HEK293 (cell line): Measurements from ENCODE around the gene CCSER1.

Experiments used
- CTCF ChIA-PET: fragments of 350-600 bp; formaldehyde crosslinking; extraction: SDS; loops from one replicate; lab custom pipeline; 2021; ENCODE audit warnings: antibody characterized with exemption; lab: Yijun Ruan, JAX
- POLR2A ChIA-PET: fragments of 300-600 bp; formaldehyde crosslinking; extraction: SDS; loops from one replicate; lab custom pipeline; 2020; ENCODE audit warnings: antibody characterized with exemption, inconsistent platforms; lab: Yijun Ruan, JAX
- H3K27ac ChIP-seq: fragments of 200-500 bp; sonication (Bioruptor generic); 2 replicates; pipeline ENCODE4 v1.5.1; 2014; ENCODE audit warnings: low read depth, low read length, control low read depth, inconsistent platforms; ENCODE audit errors: extremely low read depth
- H3K36me3 ChIP-seq, 2 experiments: fragments of 200-500 bp in 1 of 2; sonication (Bioruptor generic) in 1 of 2; 1 replicate in 1 of 2; 2 replicates in 1 of 2; pipeline ENCODE4 v1.5.1; 2014 to 2017; ENCODE audit warnings: inconsistent platforms in 2 of 2, low read length in 2 of 2; ENCODE audit not compliant: control insufficient read depth in 2 of 2, insufficient read depth in 1 of 2
- H3K4me1 ChIP-seq: fragments of 200-500 bp; sonication (Bioruptor generic); 2 replicates; pipeline ENCODE4 v1.5.1; 2014; ENCODE audit warnings: mild to moderate bottlenecking, low read length, inconsistent platforms; ENCODE audit not compliant: control insufficient read depth, insufficient read depth
- H3K4me3 ChIP-seq: 2 replicates; pipeline ENCODE4 v1.5.1; 2011; ENCODE audit warnings: low read depth, mild to moderate bottlenecking, control low read depth, low read length, moderate library complexity
- H3K9me3 ChIP-seq: fragments of 200-500 bp; sonication (Bioruptor generic); 2 replicates; pipeline ENCODE4 v1.5.1; 2014; ENCODE audit warnings: low read depth, low read length, inconsistent platforms; ENCODE audit not compliant: control insufficient read depth, insufficient read depth
- GLI4 ChIP-seq: fragments of 450-650 bp; formaldehyde crosslinking; IDR thresholded peaks from 2 replicates; pipeline ENCODE4 v1.5.1; 2016; ENCODE audit warnings: missing biosample characterization, missing genetic modification characterization
- HOXA7 ChIP-seq: sonication (generic); formaldehyde crosslinking; IDR thresholded peaks from 2 replicates; pipeline ENCODE4 v1.8.1; 2022; ENCODE audit warnings: missing genetic modification reagents, borderline replicate concordance
- IKZF3 ChIP-seq: fragments of 450-650 bp; IDR thresholded peaks from 2 replicates; pipeline ENCODE4 v1.5.0; 2018; ENCODE audit warnings: missing biosample characterization, mild to moderate bottlenecking, missing genetic modification characterization, moderate library complexity
- KLF10 ChIP-seq: fragments of 450-650 bp; IDR thresholded peaks from 2 replicates; pipeline ENCODE4 v1.5.1; 2018; ENCODE audit warnings: missing biosample characterization, mild to moderate bottlenecking, missing genetic modification characterization
- MZF1 ChIP-seq: fragments of 450-650 bp; formaldehyde crosslinking; IDR thresholded peaks from 2 replicates; pipeline ENCODE4 v1.5.1; 2017; ENCODE audit warnings: missing biosample characterization, missing genetic modification characterization, borderline replicate concordance
- ZNF132 ChIP-seq: fragments of 450-650 bp; formaldehyde crosslinking; IDR thresholded peaks from 2 replicates; pipeline ENCODE4 v1.5.1; 2017; ENCODE audit warnings: missing biosample characterization, missing genetic modification characterization, borderline replicate concordance
- ZNF146 ChIP-seq: fragments of 450-650 bp; formaldehyde crosslinking; IDR thresholded peaks from 2 replicates; pipeline ENCODE4 v1.5.1; 2016; ENCODE audit warnings: missing biosample characterization, missing genetic modification characterization
- ZNF175 ChIP-seq: fragments of 450-650 bp; formaldehyde crosslinking; IDR thresholded peaks from 2 replicates; pipeline ENCODE4 v1.5.1; 2016; ENCODE audit warnings: missing biosample characterization, missing genetic modification characterization
- ZNF274 ChIP-seq, 2 experiments: fragments of 200-500 bp in 1 of 2; fragments of 450-650 bp in 1 of 2; sonication (Bioruptor generic) in 1 of 2; formaldehyde crosslinking in 1 of 2; IDR thresholded peaks; 2 replicates each; pipeline versions ENCODE4 v1.5.1 to v1.6.1; 2014 to 2016; ENCODE audit warnings: borderline replicate concordance in 1 of 2, inconsistent platforms in 1 of 2, low read length in 1 of 2, missing biosample characterization in 1 of 2, missing genetic modification characterization in 1 of 2
- ZNF366 ChIP-seq: fragments of 450-650 bp; formaldehyde crosslinking; conservative IDR thresholded peaks from 2 replicates; pipeline ENCODE4 v1.5.1; 2016; ENCODE audit warnings: missing biosample characterization, missing genetic modification characterization
- ZNF473 ChIP-seq: fragments of 450-650 bp; formaldehyde crosslinking; IDR thresholded peaks from 2 replicates; pipeline ENCODE4 v1.5.1; 2017; ENCODE audit warnings: missing biosample characterization, missing genetic modification characterization
- ZNF544 ChIP-seq: fragments of 450-650 bp; formaldehyde crosslinking; IDR thresholded peaks from 2 replicates; pipeline ENCODE4 v1.5.0; 2017; ENCODE audit warnings: missing biosample characterization, missing genetic modification characterization
- ZNF549 ChIP-seq: fragments of 450-650 bp; IDR thresholded peaks from 2 replicates; pipeline ENCODE4 v1.5.1; 2018; ENCODE audit warnings: missing biosample characterization, missing genetic modification characterization, mild to moderate bottlenecking, inconsistent platforms, moderate library complexity
- TF ChIP-seq, protein P1 (sequence below): fragments of 450-650 bp; formaldehyde crosslinking; IDR thresholded peaks from 2 replicates; pipeline ENCODE4 v1.5.1; 2016; ENCODE audit warnings: missing biosample characterization, missing genetic modification characterization, borderline replicate concordance
- TF ChIP-seq, protein P2 (sequence below): fragments of 450-650 bp; formaldehyde crosslinking; IDR thresholded peaks from 2 replicates; pipeline ENCODE4 v1.5.1; 2016; ENCODE audit warnings: missing biosample characterization, missing genetic modification characterization
- TF ChIP-seq, protein P3 (sequence below): fragments of 450-650 bp; formaldehyde crosslinking; IDR thresholded peaks from 2 replicates; pipeline ENCODE4 v1.5.1; 2016; ENCODE audit warnings: missing biosample characterization, missing genetic modification characterization
- TF ChIP-seq, protein P4 (sequence below): fragments of 450-650 bp; formaldehyde crosslinking; conservative IDR thresholded peaks from 2 replicates; pipeline ENCODE4 v1.5.1; 2016; ENCODE audit warnings: low read depth, missing biosample characterization, missing genetic modification characterization

CCSER1 gene

DNA sequence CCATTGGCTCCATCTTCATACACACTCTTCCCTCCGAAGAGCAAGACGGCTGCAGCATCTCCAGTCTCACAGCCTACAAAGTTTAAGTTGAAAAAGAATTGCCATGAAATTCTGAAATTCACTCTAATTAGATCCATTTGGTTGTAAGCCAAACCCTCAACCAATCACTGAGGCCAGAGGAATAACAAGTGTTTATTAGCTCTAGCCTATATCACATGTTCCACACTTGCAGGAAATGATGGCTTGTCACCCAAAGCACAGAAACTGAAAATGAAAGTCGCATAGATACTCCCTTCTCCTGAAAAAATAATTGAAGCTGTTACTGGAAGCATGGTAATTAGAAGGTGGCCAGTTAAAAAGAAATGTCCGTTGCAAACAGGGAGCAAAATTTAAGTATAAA lies 1071.8 kb downstream of the CCSER1 start:
- POLR2A ChIA-PET, result no interaction called here
- no peaks in the 10 kb centered on the region for H3K4me1 ChIP-seq

DNA sequence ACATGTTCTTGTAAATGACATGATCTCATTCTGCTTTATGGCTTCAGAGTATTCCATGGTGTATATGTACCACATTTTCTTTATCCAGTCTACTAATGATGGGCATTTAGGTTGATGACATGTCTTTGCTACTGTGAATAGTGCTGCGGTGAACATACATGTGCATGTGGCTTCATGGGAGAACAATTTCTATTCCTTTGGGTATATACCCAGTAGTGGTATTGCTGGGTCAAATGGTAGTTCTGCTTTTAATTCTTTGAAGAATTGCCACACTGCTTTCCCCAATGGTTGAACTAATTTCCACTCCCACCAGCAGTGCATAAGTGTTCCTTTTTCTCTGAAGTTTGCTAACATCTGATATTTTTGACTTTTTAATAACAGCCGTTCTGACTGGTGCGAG lies 1080.3 kb downstream of the CCSER1 start:
- no peaks in the 10 kb centered on the region for H3K36me3 ChIP-seq
- CTCF ChIA-PET, result no interaction called here
- TF ChIP-seq ZNF549 (tag by site-specific recombination), result no peak
- TF ChIP-seq, all 188 proteins: peak for 0
- POLR2A ChIA-PET, result no interaction called here
- H3K27ac ChIP-seq, result no peak overlapping the region
- no peaks in the 10 kb centered on the region for H3K4me1 ChIP-seq
- no peaks in the 10 kb centered on the region for H3K9me3 ChIP-seq
- no peak overlapping the region for H3K4me3 ChIP-seq

More for the DNA sequence above, 1071.8 kb downstream of the CCSER1 start:
- Histone ChIP-seq H3K27ac (no peak overlapping the region), H3K9me3 (no peaks in the 10 kb centered on the region), H3K36me3 (no peaks in the 10 kb centered on the region), H3K4me3 (no peak overlapping the region)
- CTCF ChIA-PET, result no interaction called here
- no peak for TF ChIP-seq ZNF473 (tag by site-specific recombination)
- TF ChIP-seq KLF10 (tag by site-specific recombination), result no peak
- TF ChIP-seq ZNF175 (tag by site-specific recombination), result no peak
- no peak for TF ChIP-seq ZNF274 (IDR thresholded peaks at IDR 0.05; ENCODE audit: low read length)
- TF ChIP-seq ZNF274 (tag by site-specific recombination; IDR thresholded peaks at IDR 0.05; ENCODE audit: borderline replicate concordance), result no peak
- no peak for TF ChIP-seq ZNF366 (tag by site-specific recombination)
- no peak for TF ChIP-seq ZNF132
- TF ChIP-seq, protein P1, sequence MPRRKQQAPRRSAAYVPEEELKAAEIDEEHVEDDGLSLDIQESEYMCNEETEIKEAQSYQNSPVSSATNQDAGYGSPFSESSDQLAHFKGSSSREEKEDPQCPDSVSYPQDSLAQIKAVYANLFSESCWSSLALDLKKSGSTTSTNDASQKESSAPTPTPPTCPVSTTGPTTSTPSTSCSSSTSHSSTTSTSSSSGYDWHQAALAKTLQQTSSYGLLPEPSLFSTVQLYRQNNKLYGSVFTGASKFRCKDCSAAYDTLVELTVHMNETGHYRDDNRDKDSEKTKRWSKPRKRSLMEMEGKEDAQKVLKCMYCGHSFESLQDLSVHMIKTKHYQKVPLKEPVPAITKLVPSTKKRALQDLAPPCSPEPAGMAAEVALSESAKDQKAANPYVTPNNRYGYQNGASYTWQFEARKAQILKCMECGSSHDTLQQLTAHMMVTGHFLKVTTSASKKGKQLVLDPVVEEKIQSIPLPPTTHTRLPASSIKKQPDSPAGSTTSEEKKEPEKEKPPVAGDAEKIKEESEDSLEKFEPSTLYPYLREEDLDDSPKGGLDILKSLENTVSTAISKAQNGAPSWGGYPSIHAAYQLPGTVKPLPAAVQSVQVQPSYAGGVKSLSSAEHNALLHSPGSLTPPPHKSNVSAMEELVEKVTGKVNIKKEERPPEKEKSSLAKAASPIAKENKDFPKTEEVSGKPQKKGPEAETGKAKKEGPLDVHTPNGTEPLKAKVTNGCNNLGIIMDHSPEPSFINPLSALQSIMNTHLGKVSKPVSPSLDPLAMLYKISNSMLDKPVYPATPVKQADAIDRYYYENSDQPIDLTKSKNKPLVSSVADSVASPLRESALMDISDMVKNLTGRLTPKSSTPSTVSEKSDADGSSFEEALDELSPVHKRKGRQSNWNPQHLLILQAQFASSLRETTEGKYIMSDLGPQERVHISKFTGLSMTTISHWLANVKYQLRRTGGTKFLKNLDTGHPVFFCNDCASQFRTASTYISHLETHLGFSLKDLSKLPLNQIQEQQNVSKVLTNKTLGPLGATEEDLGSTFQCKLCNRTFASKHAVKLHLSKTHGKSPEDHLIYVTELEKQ, result no peak

DNA sequence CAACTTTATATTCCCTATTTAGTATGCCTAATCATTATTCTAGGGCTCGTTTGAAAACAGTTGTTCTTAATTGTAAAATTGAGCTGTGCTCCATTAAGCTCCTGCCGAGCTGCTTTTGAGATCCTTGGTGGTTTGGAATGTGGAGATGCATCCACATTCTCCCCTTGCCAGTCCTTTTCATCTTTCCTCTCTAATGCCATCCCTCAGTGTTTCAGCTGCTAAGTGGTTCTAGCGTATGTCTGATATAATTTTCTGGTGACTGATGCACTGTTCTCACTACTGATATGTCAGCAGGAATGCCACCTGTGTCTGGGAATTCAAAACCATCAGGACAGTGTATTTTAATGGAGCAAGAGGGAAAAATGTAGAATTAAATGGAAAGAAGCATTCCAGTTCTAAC lies 1085.0 kb downstream of the CCSER1 start:
- ChIA-PET POLR2A (no interaction called here), CTCF (interaction anchor here (0.6 kb wide), 2 partner anchors 9 to 674 kb away, joined by 3 read pairs; no protein-coding TSS in a partner anchor)
- Histone ChIP-seq H3K4me1 (no peaks in the 10 kb centered on the region), H3K27ac (no peak overlapping the region), H3K36me3 (no peaks in the 10 kb centered on the region), H3K9me3 (no peaks in the 10 kb centered on the region), H3K4me3 (no peak overlapping the region)
- no peak for TF ChIP-seq IKZF3 (tag by site-specific recombination)
- no peak for TF ChIP-seq ZNF146 (tag by site-specific recombination)
- TF ChIP-seq, protein P2, sequence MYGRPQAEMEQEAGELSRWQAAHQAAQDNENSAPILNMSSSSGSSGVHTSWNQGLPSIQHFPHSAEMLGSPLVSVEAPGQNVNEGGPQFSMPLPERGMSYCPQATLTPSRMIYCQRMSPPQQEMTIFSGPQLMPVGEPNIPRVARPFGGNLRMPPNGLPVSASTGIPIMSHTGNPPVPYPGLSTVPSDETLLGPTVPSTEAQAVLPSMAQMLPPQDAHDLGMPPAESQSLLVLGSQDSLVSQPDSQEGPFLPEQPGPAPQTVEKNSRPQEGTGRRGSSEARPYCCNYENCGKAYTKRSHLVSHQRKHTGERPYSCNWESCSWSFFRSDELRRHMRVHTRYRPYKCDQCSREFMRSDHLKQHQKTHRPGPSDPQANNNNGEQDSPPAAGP (tag by site-specific recombination), result no peak
- no peak for TF ChIP-seq MZF1 (tag by site-specific recombination)
- TF ChIP-seq GLI4 (tag by site-specific recombination), result no peak
- TF ChIP-seq, protein P3, sequence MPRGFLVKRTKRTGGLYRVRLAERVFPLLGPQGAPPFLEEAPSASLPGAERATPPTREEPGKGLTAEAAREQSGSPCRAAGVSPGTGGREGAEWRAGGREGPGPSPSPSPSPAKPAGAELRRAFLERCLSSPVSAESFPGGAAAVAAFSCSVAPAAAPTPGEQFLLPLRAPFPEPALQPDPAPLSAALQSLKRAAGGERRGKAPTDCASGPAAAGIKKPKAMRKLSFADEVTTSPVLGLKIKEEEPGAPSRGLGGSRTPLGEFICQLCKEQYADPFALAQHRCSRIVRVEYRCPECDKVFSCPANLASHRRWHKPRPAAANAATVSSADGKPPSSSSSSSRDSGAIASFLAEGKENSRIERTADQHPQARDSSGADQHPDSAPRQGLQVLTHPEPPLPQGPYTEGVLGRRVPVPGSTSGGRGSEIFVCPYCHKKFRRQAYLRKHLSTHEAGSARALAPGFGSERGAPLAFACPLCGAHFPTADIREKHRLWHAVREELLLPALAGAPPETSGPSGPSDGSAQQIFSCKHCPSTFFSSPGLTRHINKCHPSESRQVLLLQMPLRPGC (tag by site-specific recombination), result no peak
- TF ChIP-seq HOXA7 (CRISPR knock-in tag), result no peak
- TF ChIP-seq, protein P4, sequence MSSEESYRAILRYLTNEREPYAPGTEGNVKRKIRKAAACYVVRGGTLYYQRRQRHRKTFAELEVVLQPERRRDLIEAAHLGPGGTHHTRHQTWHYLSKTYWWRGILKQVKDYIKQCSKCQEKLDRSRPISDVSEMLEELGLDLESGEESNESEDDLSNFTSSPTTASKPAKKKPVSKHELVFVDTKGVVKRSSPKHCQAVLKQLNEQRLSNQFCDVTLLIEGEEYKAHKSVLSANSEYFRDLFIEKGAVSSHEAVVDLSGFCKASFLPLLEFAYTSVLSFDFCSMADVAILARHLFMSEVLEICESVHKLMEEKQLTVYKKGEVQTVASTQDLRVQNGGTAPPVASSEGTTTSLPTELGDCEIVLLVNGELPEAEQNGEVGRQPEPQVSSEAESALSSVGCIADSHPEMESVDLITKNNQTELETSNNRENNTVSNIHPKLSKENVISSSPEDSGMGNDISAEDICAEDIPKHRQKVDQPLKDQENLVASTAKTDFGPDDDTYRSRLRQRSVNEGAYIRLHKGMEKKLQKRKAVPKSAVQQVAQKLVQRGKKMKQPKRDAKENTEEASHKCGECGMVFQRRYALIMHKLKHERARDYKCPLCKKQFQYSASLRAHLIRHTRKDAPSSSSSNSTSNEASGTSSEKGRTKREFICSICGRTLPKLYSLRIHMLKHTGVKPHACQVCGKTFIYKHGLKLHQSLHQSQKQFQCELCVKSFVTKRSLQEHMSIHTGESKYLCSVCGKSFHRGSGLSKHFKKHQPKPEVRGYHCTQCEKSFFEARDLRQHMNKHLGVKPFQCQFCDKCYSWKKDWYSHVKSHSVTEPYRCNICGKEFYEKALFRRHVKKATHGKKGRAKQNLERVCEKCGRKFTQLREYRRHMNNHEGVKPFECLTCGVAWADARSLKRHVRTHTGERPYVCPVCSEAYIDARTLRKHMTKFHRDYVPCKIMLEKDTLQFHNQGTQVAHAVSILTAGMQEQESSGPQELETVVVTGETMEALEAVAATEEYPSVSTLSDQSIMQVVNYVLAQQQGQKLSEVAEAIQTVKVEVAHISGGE, result no peak
- no peak for TF ChIP-seq ZNF544 (tag by site-specific recombination)
